MCF 10A (cell line): ENCODE results near the gene ZHX3. TPM values are rescaled to one million over a fixed set of nuclear protein-coding genes. Genes with fewer than 3 reads are reported as not detected.

Experiments
- BruUV-seq: library from RNA; stranded (reverse); fragments of 400-500 nt; replicated peaks from 2 replicates; lab custom pipeline; 2021; lab: Mats Ljungman, UMichigan
- CTCF ChIA-PET: fragments of 300-600 bp; sonication (Branson Sonifier 250); formaldehyde crosslinking; extraction: SDS; loops from one replicate; lab custom pipeline; 2021; ENCODE audit warnings: antibody characterized with exemption, inconsistent platforms; lab: Yijun Ruan, JAX
- POLR2A ChIA-PET: fragments of 300-600, 350-650 bp; sonication (Branson Sonifier 250); formaldehyde crosslinking; extraction: SDS; loops from one replicate; lab custom pipeline; 2020; ENCODE audit warnings: antibody characterized with exemption, inconsistent platforms; lab: Yijun Ruan, JAX
- DNase-seq: peaks from one replicate; pipeline ENCODE4 v3.0.0-alpha.2; 2018; ENCODE audit not compliant: unreplicated experiment
- H3K27ac Mint-ChIP-seq: one replicate; pipeline ENCODE4 v1.8.0; 2022; ENCODE audit warnings: mild to moderate bottlenecking, low read depth, mixed read lengths; ENCODE audit not compliant: unreplicated experiment
- H3K27me3 Mint-ChIP-seq: one replicate; pipeline ENCODE4 v1.8.0; 2022; ENCODE audit warnings: mixed read lengths; ENCODE audit not compliant: insufficient read depth, unreplicated experiment
- H3K36me3 Mint-ChIP-seq: one replicate; pipeline ENCODE4 v1.8.0; 2022; ENCODE audit warnings: mild to moderate bottlenecking, moderate library complexity, mixed read lengths; ENCODE audit not compliant: insufficient read depth, unreplicated experiment
- H3K4me1 Mint-ChIP-seq: one replicate; pipeline ENCODE4 v1.8.0; 2022; ENCODE audit warnings: mixed read lengths; ENCODE audit not compliant: insufficient read depth, unreplicated experiment
- H3K4me3 Mint-ChIP-seq: one replicate; pipeline ENCODE4 v1.8.0; 2022; ENCODE audit warnings: mild to moderate bottlenecking, moderate library complexity, mixed read lengths; ENCODE audit not compliant: unreplicated experiment
- H3K9me3 Mint-ChIP-seq: one replicate; pipeline ENCODE4 v1.8.0; 2022; ENCODE audit warnings: mixed read lengths; ENCODE audit not compliant: unreplicated experiment
- intact Hi-C: fragments of 100-400 bp; cut with micrococcal nuclease; formaldehyde crosslinking; loops from 2 replicates; pipeline ENCODE4 v1.14.1; 2022
- total RNA-seq: library from RNA; stranded (reverse); gene quantifications from 2 replicates; pipeline ENCODE4 v1.2.3, GENCODE V29; 2022
- TF ChIP-seq, protein P1 (sequence below): fragments of 200-600 bp; IDR thresholded peaks from one replicate; pipeline ENCODE4 v1.8.0; 2022; ENCODE audit warnings: antibody characterized with exemption, mild to moderate bottlenecking; ENCODE audit not compliant: unreplicated experiment

The ZHX3 gene
- total RNA-seq, 1 experiment from 2014 or later, result 34.1 TPM

DNA sequence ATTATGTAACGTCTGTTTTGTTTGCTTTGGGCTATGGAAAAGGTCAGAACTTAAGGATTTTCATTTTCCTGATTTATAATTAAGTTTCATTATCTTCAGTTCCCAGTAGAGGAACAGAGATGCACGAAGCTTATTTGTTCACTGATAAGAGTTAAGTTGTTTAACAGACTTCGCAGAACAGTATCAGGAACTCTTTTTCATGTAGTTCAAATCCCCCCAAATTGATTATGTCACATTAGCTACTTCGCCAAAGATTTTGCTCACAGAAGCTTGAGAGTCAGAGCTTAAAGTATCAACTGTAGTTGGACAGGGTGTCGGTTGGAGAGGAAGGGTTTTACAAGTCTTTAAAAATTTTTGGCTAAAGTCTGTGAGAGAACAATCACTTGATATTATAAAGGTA lies 43.4 kb downstream of the ZHX3 start:
- TF ChIP-seq, protein P1, sequence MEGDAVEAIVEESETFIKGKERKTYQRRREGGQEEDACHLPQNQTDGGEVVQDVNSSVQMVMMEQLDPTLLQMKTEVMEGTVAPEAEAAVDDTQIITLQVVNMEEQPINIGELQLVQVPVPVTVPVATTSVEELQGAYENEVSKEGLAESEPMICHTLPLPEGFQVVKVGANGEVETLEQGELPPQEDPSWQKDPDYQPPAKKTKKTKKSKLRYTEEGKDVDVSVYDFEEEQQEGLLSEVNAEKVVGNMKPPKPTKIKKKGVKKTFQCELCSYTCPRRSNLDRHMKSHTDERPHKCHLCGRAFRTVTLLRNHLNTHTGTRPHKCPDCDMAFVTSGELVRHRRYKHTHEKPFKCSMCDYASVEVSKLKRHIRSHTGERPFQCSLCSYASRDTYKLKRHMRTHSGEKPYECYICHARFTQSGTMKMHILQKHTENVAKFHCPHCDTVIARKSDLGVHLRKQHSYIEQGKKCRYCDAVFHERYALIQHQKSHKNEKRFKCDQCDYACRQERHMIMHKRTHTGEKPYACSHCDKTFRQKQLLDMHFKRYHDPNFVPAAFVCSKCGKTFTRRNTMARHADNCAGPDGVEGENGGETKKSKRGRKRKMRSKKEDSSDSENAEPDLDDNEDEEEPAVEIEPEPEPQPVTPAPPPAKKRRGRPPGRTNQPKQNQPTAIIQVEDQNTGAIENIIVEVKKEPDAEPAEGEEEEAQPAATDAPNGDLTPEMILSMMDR, result no peak
- ChIA-PET POLR2A (interaction anchor here (0.7 to 1.3 kb wide), 2 partner anchors 19 to 65 kb away, joined by 3 read pairs; no protein-coding TSS in a partner anchor), CTCF (interaction anchor here (1.0 to 1.4 kb wide), 3 partner anchors 9 to 98 kb away, joined by 4 to 5 read pairs (median 4); no protein-coding TSS in a partner anchor)
- intact Hi-C loops, result no loop called here
- no peaks in the 10 kb centered on the region for H3K36me3 Mint-ChIP-seq
- no peak for DNase-seq
- H3K4me1 Mint-ChIP-seq, result peaks cover 12% of the 10 kb centered on the region
- no peak overlapping the region for H3K27ac Mint-ChIP-seq
- no peaks in the 10 kb centered on the region for H3K27me3 Mint-ChIP-seq
- H3K9me3 Mint-ChIP-seq, result no peaks in the 10 kb centered on the region
- BruUV-seq, result no TSS peak
- H3K4me3 Mint-ChIP-seq, result no peak overlapping the region

DNA sequence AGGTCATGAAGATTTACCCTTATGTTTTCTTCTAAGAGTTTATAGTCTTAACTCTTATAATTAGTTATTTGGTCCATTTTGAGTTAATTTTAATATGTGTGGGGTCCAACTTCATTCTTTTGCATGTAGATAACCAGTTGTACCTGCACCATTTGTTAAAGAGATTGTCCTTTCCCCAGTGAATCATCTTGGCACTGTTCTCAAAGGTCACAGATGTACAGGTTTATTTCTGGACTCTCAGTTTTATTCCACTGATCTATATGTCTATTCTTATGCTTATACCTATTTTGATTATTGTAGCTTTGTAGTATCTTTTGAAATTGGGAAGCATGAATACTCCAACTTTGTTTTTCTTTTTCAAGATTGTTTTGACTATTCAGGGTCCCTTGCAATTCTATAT lies 44.1 kb downstream of the ZHX3 start:
- TF ChIP-seq, protein P1, result no peak
- POLR2A ChIA-PET, result interaction anchor here (0.6 to 1.3 kb wide), 2 partner anchors 18 to 20 kb away, joined by 3 read pairs; no protein-coding TSS in a partner anchor
- Mint-ChIP-seq H3K36me3 (peaks cover 5% of the 10 kb centered on the region), H3K27ac (no peak overlapping the region), H3K4me3 (no peak overlapping the region), H3K9me3 (no peaks in the 10 kb centered on the region), H3K27me3 (no peaks in the 10 kb centered on the region), H3K4me1 (peaks cover 12% of the 10 kb centered on the region)
- CTCF ChIA-PET, result interaction anchor here (1.1 to 1.4 kb wide), 2 partner anchors 40 to 98 kb away, joined by 4 read pairs; no protein-coding TSS in a partner anchor
- DNase-seq, result no peak
- BruUV-seq, result no TSS peak
- intact Hi-C loops, result no loop called here

DNA sequence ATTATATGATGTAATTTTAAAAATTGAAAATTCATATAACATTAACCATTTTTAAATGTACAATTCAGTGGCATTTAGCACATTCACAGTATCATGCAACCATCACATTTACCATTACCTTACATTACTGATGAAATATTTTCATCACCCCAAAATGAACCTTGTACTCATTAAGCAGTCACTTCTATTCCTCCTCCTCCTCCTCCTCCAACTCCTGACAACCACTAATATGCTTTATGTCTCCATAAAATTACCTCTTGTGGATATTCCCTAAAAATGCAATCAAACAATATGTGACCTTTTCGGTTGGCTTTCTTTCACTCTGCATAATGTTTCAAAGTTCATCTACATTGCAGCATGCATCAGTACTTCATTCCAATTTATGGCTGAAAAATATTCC lies 45.2 kb downstream of the ZHX3 start:
- H3K36me3 Mint-ChIP-seq, result peaks cover 16% of the 10 kb centered on the region
- no peak overlapping the region for H3K4me3 Mint-ChIP-seq
- DNase-seq, result no peak
- H3K9me3 Mint-ChIP-seq, result no peaks in the 10 kb centered on the region
- H3K4me1 Mint-ChIP-seq, result peaks cover 12% of the 10 kb centered on the region
- H3K27me3 Mint-ChIP-seq, result no peaks in the 10 kb centered on the region
- POLR2A ChIA-PET, result interaction anchor here (0.6 to 1.5 kb wide), 3 partner anchors 10 to 897 kb away, joined by 4 to 7 read pairs (median 4); no protein-coding TSS in a partner anchor
- TF ChIP-seq, protein P1, result no peak
- BruUV-seq, result no TSS peak
- intact Hi-C loops, result no loop called here
- CTCF ChIA-PET, result interaction anchor here (1.0 to 1.8 kb wide), 3 partner anchors 11 to 304 kb away, joined by 3 to 4 read pairs (median 3); no protein-coding TSS in a partner anchor
- H3K27ac Mint-ChIP-seq, result no peak overlapping the region

DNA sequence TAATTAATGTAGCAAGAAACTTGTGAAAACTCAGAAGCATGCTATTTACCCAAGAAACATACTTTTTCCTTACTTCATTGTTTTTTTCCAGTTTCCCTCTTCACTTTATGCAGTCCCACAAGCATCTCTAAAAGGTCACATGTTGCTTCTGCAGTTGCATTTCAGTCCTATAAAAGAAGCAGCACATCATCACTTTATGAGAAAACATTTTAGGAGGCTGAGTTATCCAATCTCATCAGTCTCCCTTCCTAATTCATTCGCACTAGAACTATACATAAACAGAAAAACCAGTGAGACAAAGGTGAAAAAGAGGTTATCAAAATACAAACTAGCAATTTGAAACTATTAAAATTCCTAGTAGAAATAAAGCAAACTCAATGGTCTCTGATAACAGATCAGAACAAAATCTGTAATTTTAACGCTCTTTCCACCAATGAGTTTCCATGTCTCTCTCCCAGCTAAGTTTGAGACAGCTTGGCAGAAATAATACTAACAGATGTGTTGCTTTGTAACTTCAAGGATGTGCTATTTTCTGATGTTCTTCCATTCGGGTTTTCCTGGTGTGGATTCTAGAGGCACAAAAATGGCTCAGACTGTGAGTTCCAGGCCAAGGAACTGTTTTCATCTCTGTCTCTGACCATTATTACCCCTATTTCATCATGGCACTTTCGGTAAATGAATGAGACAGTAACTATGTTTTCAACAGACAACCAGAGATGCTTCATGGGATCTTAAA lies 48.4 kb downstream of the ZHX3 start:
- Mint-ChIP-seq H3K9me3 (no peaks in the 10 kb centered on the region), H3K27me3 (no peaks in the 10 kb centered on the region), H3K27ac (no peak overlapping the region), H3K4me3 (no peak overlapping the region), H3K36me3 (peaks cover 29% of the 10 kb centered on the region), H3K4me1 (peaks cover 1% of the 10 kb centered on the region)
- TF ChIP-seq, protein P1, result no peak
- intact Hi-C loops, result no loop called here
- BruUV-seq, result no TSS peak
- no peak for DNase-seq
- ChIA-PET CTCF (no interaction called here), POLR2A (no interaction called here)
